ENCODE measurements around the gene FAHD1. TPM values are rescaled to one million over a fixed set of nuclear protein-coding genes. Genes with fewer than 3 reads are reported as not detected.

FAHD1 gene
- polyA plus RNA-seq, 1 donor from 2014 or later: 73.5 TPM

GRCh38 chr16:1817716-1818115 is 9.3 kb upstream of the FAHD1 start:
- Histone ChIP-seq H3K4me3 (ENCODE audit: low read length) (no peak overlapping the region), H3K27me3 (ENCODE audit: insufficient read depth, low read depth, low read length) (no peaks in the 10 kb centered on the region), H3K36me3 (ENCODE audit: insufficient read depth, low read length) (no peaks in the 10 kb centered on the region), H4K20me1 (ENCODE audit: insufficient read depth) (no peaks in the 10 kb centered on the region), H3K9ac (ENCODE audit: low read length) (no peak overlapping the region), H3K79me2 (replicated peaks; ENCODE audit: insufficient read depth, low read length) (no peaks in the 10 kb centered on the region), H3K9me2 (ENCODE audit: insufficient read depth, low read length) (no peaks in the 10 kb centered on the region), H3K27ac (ENCODE audit: low read length) (no peak overlapping the region), H3F3A (ENCODE audit: insufficient read depth, low read length, poor library complexity, severe bottlenecking) (no peaks in the 10 kb centered on the region), H3K4me2 (ENCODE audit: low read length) (no peak overlapping the region), H2AFZ (ENCODE audit: low read depth, low read length) (no peak overlapping the region), H3K9me3 (ENCODE audit: low read length) (no peaks in the 10 kb centered on the region)
- TF ChIP-seq EZH2 (IDR thresholded peaks at IDR 0.05; ENCODE audit: borderline replicate concordance, insufficient read depth, low read length, poor library complexity, severe bottlenecking): no peak
- no peak for TF ChIP-seq CTCF (IDR thresholded peaks at IDR 0.05; ENCODE audit: poor library complexity, severe bottlenecking)
- TF ChIP-seq POLR2AphosphoS5 (IDR thresholded peaks at IDR 0.05): no peak
- TF ChIP-seq SMC3 (conservative IDR thresholded peaks at IDR 0.05; ENCODE audit: poor library complexity): no peak
- TF ChIP-seq, protein P1, sequence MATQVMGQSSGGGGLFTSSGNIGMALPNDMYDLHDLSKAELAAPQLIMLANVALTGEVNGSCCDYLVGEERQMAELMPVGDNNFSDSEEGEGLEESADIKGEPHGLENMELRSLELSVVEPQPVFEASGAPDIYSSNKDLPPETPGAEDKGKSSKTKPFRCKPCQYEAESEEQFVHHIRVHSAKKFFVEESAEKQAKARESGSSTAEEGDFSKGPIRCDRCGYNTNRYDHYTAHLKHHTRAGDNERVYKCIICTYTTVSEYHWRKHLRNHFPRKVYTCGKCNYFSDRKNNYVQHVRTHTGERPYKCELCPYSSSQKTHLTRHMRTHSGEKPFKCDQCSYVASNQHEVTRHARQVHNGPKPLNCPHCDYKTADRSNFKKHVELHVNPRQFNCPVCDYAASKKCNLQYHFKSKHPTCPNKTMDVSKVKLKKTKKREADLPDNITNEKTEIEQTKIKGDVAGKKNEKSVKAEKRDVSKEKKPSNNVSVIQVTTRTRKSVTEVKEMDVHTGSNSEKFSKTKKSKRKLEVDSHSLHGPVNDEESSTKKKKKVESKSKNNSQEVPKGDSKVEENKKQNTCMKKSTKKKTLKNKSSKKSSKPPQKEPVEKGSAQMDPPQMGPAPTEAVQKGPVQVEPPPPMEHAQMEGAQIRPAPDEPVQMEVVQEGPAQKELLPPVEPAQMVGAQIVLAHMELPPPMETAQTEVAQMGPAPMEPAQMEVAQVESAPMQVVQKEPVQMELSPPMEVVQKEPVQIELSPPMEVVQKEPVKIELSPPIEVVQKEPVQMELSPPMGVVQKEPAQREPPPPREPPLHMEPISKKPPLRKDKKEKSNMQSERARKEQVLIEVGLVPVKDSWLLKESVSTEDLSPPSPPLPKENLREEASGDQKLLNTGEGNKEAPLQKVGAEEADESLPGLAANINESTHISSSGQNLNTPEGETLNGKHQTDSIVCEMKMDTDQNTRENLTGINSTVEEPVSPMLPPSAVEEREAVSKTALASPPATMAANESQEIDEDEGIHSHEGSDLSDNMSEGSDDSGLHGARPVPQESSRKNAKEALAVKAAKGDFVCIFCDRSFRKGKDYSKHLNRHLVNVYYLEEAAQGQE (IDR thresholded peaks at IDR 0.05; ENCODE audit: borderline replicate concordance): no peak
- TF ChIP-seq RAD21 (conservative IDR thresholded peaks at IDR 0.05): no peak
- no peak for TF ChIP-seq TAF1 (IDR thresholded peaks at IDR 0.05; ENCODE audit: low read depth)
- TF ChIP-seq MXI1 (conservative IDR thresholded peaks at IDR 0.05; ENCODE audit: poor library complexity, severe bottlenecking): no peak
- no peak for TF ChIP-seq EP300 (conservative IDR thresholded peaks at IDR 0.05; ENCODE audit: poor library complexity, severe bottlenecking)

DNA sequence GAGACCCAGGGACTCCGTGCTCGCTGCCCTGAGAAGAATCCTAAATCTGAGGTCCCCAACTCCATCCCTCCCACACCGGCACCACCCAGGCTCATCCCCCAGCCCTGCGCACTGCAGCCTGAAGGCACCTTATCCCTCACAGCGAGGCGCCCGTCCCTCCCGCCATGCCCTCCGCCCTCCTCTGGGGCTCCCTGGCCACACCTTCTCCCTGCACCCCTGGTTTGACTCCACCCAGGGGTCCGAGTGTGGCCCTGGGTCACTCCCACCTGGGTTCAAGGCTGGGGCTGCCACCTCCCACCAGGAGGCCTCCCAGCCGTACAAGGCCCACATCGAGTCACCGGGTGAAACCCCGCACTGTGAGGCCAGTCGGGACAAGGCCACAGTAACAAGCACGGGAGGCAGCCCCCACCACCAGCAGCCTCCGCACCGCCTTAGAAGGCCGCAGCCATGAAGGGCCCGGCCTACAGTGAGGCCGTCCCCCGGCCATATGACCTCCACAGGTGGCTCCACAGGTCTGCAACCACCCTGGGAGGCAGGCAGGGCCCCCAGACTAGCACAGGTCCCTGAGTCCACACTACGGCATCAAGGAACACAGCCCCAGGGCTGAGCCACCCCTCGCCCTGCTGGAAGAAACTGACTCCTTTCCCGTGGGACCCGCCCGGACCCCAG is 8.7 kb upstream of the FAHD1 start:
- Histone ChIP-seq H2AFZ (ENCODE audit: low read depth, low read length) (no peak overlapping the region), H3K4me3 (ENCODE audit: low read length) (no peak overlapping the region), H3K9ac (ENCODE audit: low read length) (no peak overlapping the region), H3K27me3 (ENCODE audit: insufficient read depth, low read depth, low read length) (no peaks in the 10 kb centered on the region), H4K20me1 (ENCODE audit: insufficient read depth) (no peaks in the 10 kb centered on the region), H3K27ac (ENCODE audit: low read length) (no peak overlapping the region), H3K36me3 (ENCODE audit: insufficient read depth, low read length) (no peaks in the 10 kb centered on the region), H3F3A (ENCODE audit: insufficient read depth, low read length, poor library complexity, severe bottlenecking) (no peaks in the 10 kb centered on the region), H3K9me3 (ENCODE audit: low read length) (no peaks in the 10 kb centered on the region), H3K9me2 (ENCODE audit: insufficient read depth, low read length) (no peaks in the 10 kb centered on the region), H3K4me2 (ENCODE audit: low read length) (no peak overlapping the region), H3K79me2 (replicated peaks; ENCODE audit: insufficient read depth, low read length) (no peaks in the 10 kb centered on the region)
- TF ChIP-seq CTCF (IDR thresholded peaks at IDR 0.05; ENCODE audit: poor library complexity, severe bottlenecking): no peak
- TF ChIP-seq, protein P1 (IDR thresholded peaks at IDR 0.05; ENCODE audit: borderline replicate concordance): no peak
- TF ChIP-seq TAF1 (IDR thresholded peaks at IDR 0.05; ENCODE audit: low read depth): no peak
- no peak for TF ChIP-seq EP300 (conservative IDR thresholded peaks at IDR 0.05; ENCODE audit: poor library complexity, severe bottlenecking)

Data from neural cell (in vitro differentiated cells).